ENCODE measurements around the gene EPB42. TPM values are rescaled to one million over a fixed set of nuclear protein-coding genes. Genes with fewer than 3 reads are reported as not detected.
A peak's percentile ranks its signal among the peaks of the same experiment; 100 is the strongest.

The EPB42 gene
- polyA plus RNA-seq, 1 of the 3 experiments (the other 2 are of a cell fraction): not detected

- Histone ChIP-seq H3K9ac (no peak overlapping the region), H3K4me1 (ENCODE audit: control insufficient read depth in 1 of 2, insufficient read depth in 2 of 2, low read depth in 1 of 2, low read length in 1 of 2) (peaks cover 0 to 5% of the 10 kb centered on the region in 2 experiments; a peak in 1 of 4 replicates), H3K36me3 (replicated peaks in 1 of 2; ENCODE audit: control insufficient read depth in 1 of 2, insufficient read depth in 2 of 2, low read length in 1 of 2) (no peaks in the 10 kb centered on the region), H3K4me2 (no peak overlapping the region), H3K9me3 (no peaks in the 10 kb centered on the region), H3K9me2 (no peaks in the 10 kb centered on the region), H3K27ac (ENCODE audit: low read depth in 2 of 2, low read length in 1 of 2) (no peak overlapping the region), H4K20me1 (ENCODE audit: insufficient read depth) (no peaks in the 10 kb centered on the region), H2AFZ (ENCODE audit: low read depth) (no peak overlapping the region), H3K4me3 (ENCODE audit: low read depth in 2 of 2, low read length in 1 of 2) (no peak overlapping the region), H3K27me3 (ENCODE audit: insufficient read depth) (no peaks in the 10 kb centered on the region), H3F3A (replicated peaks; ENCODE audit: insufficient read depth) (no peaks in the 10 kb centered on the region), H3K79me2 (ENCODE audit: insufficient read depth) (no peaks in the 10 kb centered on the region)
- TF ChIP-seq POLR2AphosphoS5 (IDR thresholded peaks at IDR 0.05; ENCODE audit: low read depth, low read length): no peak
- no peak for TF ChIP-seq GATA2 (CRISPR knock-in tag; IDR thresholded peaks at IDR 0.05)
- TF ChIP-seq YY1 (IDR thresholded peaks at IDR 0.05; ENCODE audit: low read depth): no peak
- TF ChIP-seq MEF2A (IDR thresholded peaks at IDR 0.05; ENCODE audit: borderline replicate concordance, low read depth): no peak
- no peak for TF ChIP-seq RCOR1 (IDR thresholded peaks at IDR 0.05; ENCODE audit: low read length)
- no peak for TF ChIP-seq RAD21 (IDR thresholded peaks at IDR 0.05; ENCODE audit: low read length)
- no peak for TF ChIP-seq REST (IDR thresholded peaks at IDR 0.05; ENCODE audit: low read depth, low read length)
- CTCF ChIA-PET: interaction anchor here (1.1 to 6.5 kb wide), 3 partner anchors 11 to 79 kb away, joined by 5 to 39 read pairs (median 33); partner anchors contain the start of gene CCNDBP1
- POLR2A ChIA-PET: no interaction called here
- DNase-seq: no peak
- 53% methylated on average over 5 of the region's 5 CpGs for WGBS (ENCODE audit: low lambda C conversion rate)
Measured at GRCh38 chr15:43206054-43206453, 14.8 kb downstream of the EPB42 start.

GRCh38 chr15:43204016-43204901, 16.6 kb downstream of the EPB42 start:
- Histone ChIP-seq H3K27me3 (ENCODE audit: insufficient read depth) (no peaks in the 10 kb centered on the region), H3K36me3 (replicated peaks in 1 of 2; ENCODE audit: control insufficient read depth in 1 of 2, insufficient read depth in 2 of 2, low read length in 1 of 2) (no peaks in the 10 kb centered on the region), H3K4me1 (ENCODE audit: control insufficient read depth in 1 of 2, insufficient read depth in 2 of 2, low read depth in 1 of 2, low read length in 1 of 2) (peaks cover 0 to 5% of the 10 kb centered on the region in 2 experiments; a peak in 1 of 4 replicates), H3K27ac (ENCODE audit: low read depth in 2 of 2, low read length in 1 of 2) (no peak overlapping the region), H4K20me1 (ENCODE audit: insufficient read depth) (no peaks in the 10 kb centered on the region), H3K9ac (no peak overlapping the region), H3F3A (replicated peaks; ENCODE audit: insufficient read depth) (no peaks in the 10 kb centered on the region), H3K9me2 (no peaks in the 10 kb centered on the region), H3K79me2 (ENCODE audit: insufficient read depth) (no peaks in the 10 kb centered on the region), H3K4me3 (ENCODE audit: low read depth in 2 of 2, low read length in 1 of 2) (no peak overlapping the region), H3K9me3 (no peaks in the 10 kb centered on the region), H2AFZ (ENCODE audit: low read depth) (no peak overlapping the region), H3K4me2 (no peak overlapping the region)
- DNase-seq: peak; percentile 70
- ChIA-PET CTCF (interaction anchor here (0.6 to 6.5 kb wide), 26 partner anchors 9 to 570 kb away, joined by 3 to 39 read pairs (median 4); partner anchors contain the start of gene CCNDBP1), POLR2A (no interaction called here)
- WGBS (ENCODE audit: low lambda C conversion rate): 45% methylated on average over 8 of the region's 8 CpGs
- no peak for TF ChIP-seq IRF3 (IDR thresholded peaks at IDR 0.05; ENCODE audit: low read depth, low read length)
- TF ChIP-seq NRF1 (IDR thresholded peaks at IDR 0.05; ENCODE audit: low read depth, low read length): no peak
- TF ChIP-seq CTCF (IDR thresholded peaks at IDR 0.05): peak; percentile 73
- TF ChIP-seq NFIC (IDR thresholded peaks at IDR 0.05; ENCODE audit: borderline replicate concordance): no peak
- peak; percentile 50 for TF ChIP-seq SMC3 (IDR thresholded peaks at IDR 0.05; ENCODE audit: low read depth, low read length)
- no peak for TF ChIP-seq REST (IDR thresholded peaks at IDR 0.05; ENCODE audit: low read depth, low read length)
- TF ChIP-seq USF1 (IDR thresholded peaks at IDR 0.05; ENCODE audit: borderline replicate concordance, low read depth): no peak
- TF ChIP-seq TEAD4 (IDR thresholded peaks at IDR 0.05; ENCODE audit: borderline replicate concordance, insufficient read depth): no peak
